GM18517 (cell line): ENCODE measurements around the gene TNS3.

ENCODE experiments used
- ATAC-seq: cut with Tn5 transposase; IDR thresholded peaks from one replicate; pipeline ENCODE4 v1.9.1; 2021; ENCODE audit warnings: mild to moderate bottlenecking, moderate library complexity; ENCODE audit not compliant: unreplicated experiment

Gene TNS3

GRCh38 chr7:47356261-47356660, 225.7 kb downstream of the TNS3 start:
- ATAC-seq: no peak

- no peak for ATAC-seq
These were observed 226.2 kb downstream of the TNS3 start for GRCh38 chr7:47355684-47356083.

- no peak for ATAC-seq
These were observed 226.9 kb downstream of the TNS3 start for GRCh38 chr7:47354831-47355541.

- no peak for ATAC-seq
These were observed 227.8 kb downstream of the TNS3 start for GRCh38 chr7:47354071-47354470.

- ATAC-seq: no peak
These were observed 229.4 kb downstream of the TNS3 start for GRCh38 chr7:47352394-47352968.

- no peak for ATAC-seq
These were observed 230.4 kb downstream of the TNS3 start for GRCh38 chr7:47351233-47352154.

GRCh38 chr7:47350425-47350824, 231.5 kb downstream of the TNS3 start:
- ATAC-seq: no peak

GRCh38 chr7:47349401-47349800, 232.5 kb downstream of the TNS3 start:
- ATAC-seq: no peak

GRCh38 chr7:47347816-47348385, 234.0 kb downstream of the TNS3 start:
- no peak for ATAC-seq

- no peak for ATAC-seq
These were observed 234.6 kb downstream of the TNS3 start for GRCh38 chr7:47347346-47347745.

- ATAC-seq: no peak
These were observed 235.5 kb downstream of the TNS3 start for GRCh38 chr7:47346377-47346914.

GRCh38 chr7:47345857-47346298, 236.0 kb downstream of the TNS3 start:
- no peak for ATAC-seq

GRCh38 chr7:47344171-47344955, 237.5 kb downstream of the TNS3 start:
- no peak for ATAC-seq

GRCh38 chr7:47343061-47343455, 238.9 kb downstream of the TNS3 start:
- no peak for ATAC-seq

- ATAC-seq: no peak
These were observed 239.4 kb downstream of the TNS3 start for GRCh38 chr7:47342296-47343060.

- no peak for ATAC-seq
These were observed 241.4 kb downstream of the TNS3 start for GRCh38 chr7:47340517-47340916.

GRCh38 chr7:47338026-47338425, 243.9 kb downstream of the TNS3 start:
- ATAC-seq: no peak

GRCh38 chr7:47337531-47337930, 244.4 kb downstream of the TNS3 start:
- no peak for ATAC-seq
